Aorta (tissue), 5 donors: ENCODE results near the gene CEACAM8. TPM values are rescaled to one million over a fixed set of nuclear protein-coding genes. Genes with fewer than 3 reads are reported as not detected.
A peak's percentile ranks its signal among the peaks of the same experiment; 100 is the strongest.
"Not testable (repeated sequence)": the region's sequence is repeated elsewhere in the genome, so short reads cannot be mapped to it uniquely, and the experiment has no call there.

ENCODE experiments used
- ATAC-seq: fragments of 200-7000 bp; cut with Tn5 transposase; one replicate; pipeline ENCODE4 v1.9.1; 2022; ENCODE audit warnings: moderate library complexity; ENCODE audit not compliant: low FRiP score
- DNase-seq, 2 donors: peaks; one replicate each; pipeline ENCODE4 v3.0.0-alpha.2; 2020
- H3K27ac ChIP-seq, 2 donors: one replicate each; pipeline ENCODE4 v1.5.1; 2013; ENCODE audit warnings: low read length in 2 of 2, mild to moderate bottlenecking in 2 of 2, moderate library complexity in 2 of 2, control low read depth in 1 of 2, inconsistent platforms in 1 of 2, low read depth in 1 of 2
- H3K27me3 ChIP-seq, 2 donors: one replicate each; pipeline ENCODE4 v1.6.1; 2013; ENCODE audit warnings: control low read depth in 1 of 2, low read length in 1 of 2, mild to moderate bottlenecking in 1 of 2, moderate library complexity in 1 of 2; ENCODE audit not compliant: insufficient read depth in 2 of 2, control insufficient read depth in 1 of 2
- H3K36me3 ChIP-seq, 2 donors: one replicate each; pipeline ENCODE4 v1.6.1; 2013; ENCODE audit warnings: control low read depth in 1 of 2, low read length in 1 of 2, mild to moderate bottlenecking in 1 of 2; ENCODE audit not compliant: insufficient read depth in 2 of 2, control insufficient read depth in 1 of 2
- H3K4me1 ChIP-seq, 2 donors: one replicate each; pipeline ENCODE4 v1.6.1; 2013; ENCODE audit warnings: low read length in 2 of 2, control low read depth in 1 of 2, mild to moderate bottlenecking in 1 of 2, moderate library complexity in 1 of 2; ENCODE audit not compliant: insufficient read depth in 2 of 2, control insufficient read depth in 1 of 2
- H3K4me3 ChIP-seq, 2 donors: one replicate each; pipeline ENCODE4 v1.5.1; 2013; ENCODE audit warnings: low read length in 2 of 2, control low read depth in 1 of 2, mild to moderate bottlenecking in 1 of 2
- H3K9me3 ChIP-seq: one replicate; pipeline ENCODE4 v1.6.1; 2013; ENCODE audit warnings: mild to moderate bottlenecking, low read length; ENCODE audit not compliant: control insufficient read depth
- WGBS, 2 donors: extraction: QIAGEN DNeasy Blood & Tissue Kit; methylation state at CpG; one replicate each; pipeline ENCODE4 v1.1.7; 2013; 5-methylcytosine and 5-hydroxymethylcytosine counted together
- intact Hi-C, 2 donors: fragments of 100-400 bp; cut with DNase I; formaldehyde crosslinking; loops; one replicate each; pipeline versions ENCODE4 v1.14.2 to v1.15.0; 2022
- polyA plus RNA-seq, 2 donors: library from polyadenylated mRNA; stranded (reverse); fragments of 200-250 nt; gene quantifications; one replicate each; pipeline ENCODE4 v1.2.3, GENCODE V29; 2013
- total RNA-seq, 2 donors: library from RNA; stranded (reverse); fragmentation: NEBNext Ultra II Directional; extraction: Animal tissue kit (Norgen Biotek cat#: 25700); gene quantifications; one replicate each; pipeline ENCODE4 v1.2.1, GENCODE V29; 2021
- donor health status: healthy with polysubstance abuse.
- donor health status: Bipolar disorder and iron deficiency.
- donor health status: DM: no; HTN: no; CAD: no.
- donor health status: DM: no; HTN: no; CAD: no.
- donor health status: DM: yes; HTN: yes; CAD: no.

CEACAM8 gene
- total and polyA plus RNA-seq, 4 donors, result 0.19 to 0.50 TPM; not detected in 2

DNA sequence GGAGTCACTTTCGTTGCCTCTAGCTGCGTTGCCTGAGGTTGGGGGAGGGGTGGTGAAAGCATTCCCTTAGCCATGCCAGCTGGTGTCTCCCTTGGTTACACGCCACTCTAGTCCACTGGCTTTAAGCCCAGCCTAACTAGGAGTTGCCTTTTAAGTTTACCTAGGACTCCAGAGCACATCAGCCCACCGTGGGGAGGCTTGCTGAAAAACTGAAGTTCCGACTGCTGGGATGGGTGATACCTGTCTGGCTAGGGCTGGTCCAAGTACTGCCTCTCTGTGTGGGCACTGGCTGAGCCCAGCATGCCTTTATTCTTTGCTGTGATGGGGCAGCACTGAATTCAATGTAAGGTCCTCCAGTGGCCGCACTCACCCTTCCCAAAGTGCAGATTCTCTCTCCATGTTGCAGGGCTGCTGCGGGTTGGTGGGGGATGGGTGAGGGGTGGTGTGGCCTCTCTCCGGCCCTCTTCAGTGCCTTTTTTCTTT, 54.6 kb downstream of the CEACAM8 start:
- Histone ChIP-seq H3K27me3 (no peaks in the 10 kb centered on the region), H3K9me3 (no peaks in the 10 kb centered on the region), H3K27ac (no peak overlapping the region), H3K4me1 (no peaks in the 10 kb centered on the region), H3K36me3 (no peaks in the 10 kb centered on the region), H3K4me3 (no peak overlapping the region)
- peak in 1 of 2 donors; percentile 17 for DNase-seq
- no peak for ATAC-seq
- intact Hi-C loops, result no loop called here
- WGBS, 2 donors, result 32 to 37% methylated on average over 8 of the region's 8 CpGs

DNA sequence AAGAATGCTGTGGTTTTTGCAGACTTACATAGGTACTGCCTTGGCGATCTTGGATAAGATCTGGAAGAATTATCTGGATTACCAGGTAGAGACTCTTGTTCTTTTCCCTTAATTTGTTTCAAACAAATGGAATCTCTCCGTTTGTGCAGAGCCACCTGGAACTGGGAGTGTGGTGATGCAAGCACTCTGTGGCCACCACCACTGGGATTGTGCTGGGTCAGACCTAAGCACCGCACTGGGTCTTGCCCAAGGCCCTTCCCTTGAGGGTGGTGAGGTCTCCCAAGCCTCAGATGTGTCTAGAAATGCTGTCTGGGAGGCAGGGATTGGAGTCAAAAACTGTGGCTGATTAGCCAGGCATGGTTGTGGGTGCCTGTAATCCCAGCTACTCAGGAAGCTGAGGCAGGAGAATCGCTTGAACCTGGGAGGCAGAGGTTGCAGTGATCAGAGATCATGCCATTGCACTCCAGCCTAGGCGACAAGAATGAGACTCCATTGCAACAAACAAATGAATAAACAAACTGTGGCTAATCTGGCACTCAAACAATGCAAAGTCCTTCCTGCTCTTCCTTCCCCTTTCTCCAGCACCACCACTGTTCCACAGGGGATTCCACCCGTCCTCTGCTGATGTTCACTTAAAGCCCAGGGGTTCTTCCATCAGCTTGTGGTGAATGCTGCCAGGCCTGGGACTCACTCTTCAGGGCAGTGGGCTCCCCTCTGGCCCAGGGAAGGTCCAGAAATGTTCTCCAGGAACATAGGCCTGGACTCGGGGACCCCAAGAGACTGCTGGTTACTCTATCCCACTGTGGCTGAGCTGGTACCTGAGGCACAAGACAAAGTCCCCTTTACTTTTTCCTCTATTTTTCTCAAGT, 55.6 kb downstream of the CEACAM8 start:
- H3K36me3 ChIP-seq, result no peaks in the 10 kb centered on the region
- WGBS, 2 donors, result 85% methylated on average over 7 of the region's 7 CpGs
- no peaks in the 10 kb centered on the region for H3K9me3 ChIP-seq
- DNase-seq (peak in 1 of 2 donors; percentile 10), ATAC-seq (no peak)
- H3K4me1 ChIP-seq, result no peaks in the 10 kb centered on the region
- no peak overlapping the region for H3K27ac ChIP-seq
- H3K4me3 ChIP-seq, result no peak overlapping the region
- H3K27me3 ChIP-seq, result no peaks in the 10 kb centered on the region
- intact Hi-C loops, result no loop called here

DNA sequence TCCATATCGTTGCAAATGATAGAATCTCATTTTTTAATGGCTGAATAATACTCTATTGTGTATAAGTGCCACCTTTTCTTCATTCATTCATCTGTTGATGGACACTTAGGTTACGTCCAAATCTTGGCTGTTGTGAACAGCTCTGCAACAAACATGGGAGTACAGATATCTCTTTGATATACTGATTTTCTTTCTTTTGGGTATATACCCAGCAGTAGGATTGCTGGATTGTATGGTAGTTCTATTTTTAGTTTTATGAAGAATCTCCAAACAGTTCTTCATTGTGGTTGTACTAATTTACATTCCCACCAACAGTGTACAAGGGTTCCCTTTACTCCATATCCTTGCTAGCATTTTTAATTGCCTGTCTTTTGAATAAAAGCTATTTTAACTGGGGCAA, 59.4 kb downstream of the CEACAM8 start:
- H3K4me1 ChIP-seq, H3K36me3 ChIP-seq, H3K27ac ChIP-seq, H3K27me3 ChIP-seq, DNase-seq, H3K4me3 ChIP-seq, H3K9me3 ChIP-seq, intact Hi-C loops, ATAC-seq: not testable (repeated sequence)
- 68 to 74% methylated on average over 2 of the region's 2 CpGs for WGBS, 2 donors

DNA sequence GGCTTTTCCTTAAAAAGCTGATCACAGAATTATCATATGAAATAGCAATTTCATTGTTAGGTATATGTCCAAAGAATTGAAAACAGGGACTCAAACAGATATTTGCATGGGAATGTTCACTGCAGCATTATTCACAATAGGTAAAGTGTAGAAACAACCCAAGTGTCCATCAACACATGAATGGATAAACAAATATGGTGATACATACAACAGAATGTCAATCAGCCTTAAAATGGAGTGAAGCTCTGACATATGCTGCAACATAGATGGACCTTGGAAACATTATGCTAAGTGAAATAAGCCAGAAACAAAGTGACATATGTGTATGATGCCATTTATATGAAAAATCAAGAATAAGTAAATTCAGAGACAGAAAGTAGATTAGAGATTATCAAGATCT, 60.3 kb downstream of the CEACAM8 start:
- Histone ChIP-seq H3K4me1 (no peaks in the 10 kb centered on the region), H3K27me3 (no peaks in the 10 kb centered on the region), H3K27ac (no peak overlapping the region), H3K4me3 (no peak overlapping the region), H3K36me3 (no peaks in the 10 kb centered on the region), H3K9me3 (no peaks in the 10 kb centered on the region)
- no peak for DNase-seq
- no peak for ATAC-seq
- intact Hi-C loops, result no loop called here

DNA sequence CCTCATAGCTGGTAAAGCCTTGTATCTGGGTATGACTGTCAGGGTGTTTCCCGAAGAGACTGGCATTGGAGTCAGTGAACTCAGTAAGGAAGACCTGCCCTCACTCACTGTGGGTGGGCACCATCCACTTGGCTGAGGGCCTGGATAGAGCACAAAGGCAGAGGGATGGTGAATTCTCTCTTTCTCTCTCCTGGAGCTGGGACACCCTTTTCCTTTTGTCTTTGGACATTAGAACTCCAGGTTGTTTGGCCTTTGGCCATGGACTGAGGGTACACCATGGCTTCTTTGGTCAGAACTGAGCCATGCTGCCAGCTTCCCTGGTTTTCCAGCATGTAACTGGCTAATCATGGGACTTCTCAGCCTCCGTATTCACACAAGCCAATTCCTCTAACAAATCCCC, 61.8 kb downstream of the CEACAM8 start:
- WGBS, 2 donors, result 84 to 91% methylated on average over 2 of the region's 2 CpGs
- no peaks in the 10 kb centered on the region for H3K27me3 ChIP-seq
- no peaks in the 10 kb centered on the region for H3K36me3 ChIP-seq
- H3K4me1 ChIP-seq, result no peaks in the 10 kb centered on the region
- H3K9me3 ChIP-seq, result no peaks in the 10 kb centered on the region
- no peak for ATAC-seq
- no peak overlapping the region for H3K27ac ChIP-seq
- no peak overlapping the region for H3K4me3 ChIP-seq
- intact Hi-C loops, result no loop called here
- no peak for DNase-seq

DNA sequence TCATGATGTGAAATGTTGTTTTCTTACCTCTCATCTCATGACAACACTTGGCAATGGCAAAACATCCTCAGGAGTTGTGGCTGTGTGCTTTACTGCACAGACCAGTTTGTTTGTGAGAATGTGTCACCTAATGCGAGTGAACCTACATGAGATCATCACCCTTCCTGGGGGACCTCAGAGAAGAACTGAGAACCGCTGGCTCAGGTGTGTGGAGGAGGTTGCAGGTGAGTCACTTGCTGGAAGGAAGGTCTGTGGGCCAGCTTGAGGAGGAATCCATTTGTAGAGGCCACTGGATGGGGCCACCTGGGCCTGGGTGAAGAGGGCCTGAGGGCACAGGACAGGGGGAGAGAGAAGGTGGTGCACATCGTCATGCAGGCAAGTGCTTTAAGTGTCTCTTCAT, 63.4 kb downstream of the CEACAM8 start:
- intact Hi-C loops, result no loop called here
- no peaks in the 10 kb centered on the region for H3K9me3 ChIP-seq
- H3K27me3 ChIP-seq, result no peaks in the 10 kb centered on the region
- ATAC-seq, result no peak
- no peaks in the 10 kb centered on the region for H3K4me1 ChIP-seq
- DNase-seq, result no peak
- WGBS, 2 donors, result 90 to 93% methylated on average over 3 of the region's 3 CpGs
- no peaks in the 10 kb centered on the region for H3K36me3 ChIP-seq
- no peak overlapping the region for H3K4me3 ChIP-seq
- no peak overlapping the region for H3K27ac ChIP-seq

Other genes with a start within 250 kb of the CEACAM8 start
- gene CNFN, start 204.6 kb downstream of the CEACAM8 start, total RNA-seq, result 1 to 10 TPM in 1 of 2 donors, not detected in 1; 1.1 TPM
- 1 to 10 TPM in 1 of 2 donors, under 1 TPM in 1; 0.51 to 3.0 TPM for gene CNFN, start 204.6 kb downstream of the CEACAM8 start, polyA plus RNA-seq
- 10 to 100 TPM in 1 of 2 donors, 1 to 10 TPM in 1; 7.4 to 12.1 TPM for gene LIPE, start 167.5 kb downstream of the CEACAM8 start, total RNA-seq
- gene LIPE, start 167.5 kb downstream of the CEACAM8 start, polyA plus RNA-seq, result 1 to 10 TPM; 1.4 to 3.6 TPM
- gene CXCL17, start 152.0 kb downstream of the CEACAM8 start, total RNA-seq, result not detected
- gene CXCL17, start 152.0 kb downstream of the CEACAM8 start, polyA plus RNA-seq, result under 1 TPM; 0.08 to 0.38 TPM
- 1 to 10 TPM; 5.1 to 5.2 TPM for gene CEACAM1, start 66.4 kb downstream of the CEACAM8 start, total RNA-seq
- 1 to 10 TPM in 1 of 2 donors, under 1 TPM in 1; 0.79 to 5.6 TPM for gene CEACAM1, start 66.4 kb downstream of the CEACAM8 start, polyA plus RNA-seq
- gene PSG3, start 145.6 kb upstream of the CEACAM8 start, total RNA-seq, result not detected
- gene PSG3, start 145.6 kb upstream of the CEACAM8 start, polyA plus RNA-seq, result not detected
- gene PSG8, start 170.8 kb upstream of the CEACAM8 start, total RNA-seq, result not detected
- not detected for gene PSG8, start 170.8 kb upstream of the CEACAM8 start, polyA plus RNA-seq